ENCODE measurements around the gene CACNA1A.

- no peak for TF ChIP-seq BHLHE40 (IDR thresholded peaks at IDR 0.05; ENCODE audit: borderline replicate concordance)
- TF ChIP-seq SP1 (IDR thresholded peaks at IDR 0.05) = no peak
- TF ChIP-seq, protein P1, sequence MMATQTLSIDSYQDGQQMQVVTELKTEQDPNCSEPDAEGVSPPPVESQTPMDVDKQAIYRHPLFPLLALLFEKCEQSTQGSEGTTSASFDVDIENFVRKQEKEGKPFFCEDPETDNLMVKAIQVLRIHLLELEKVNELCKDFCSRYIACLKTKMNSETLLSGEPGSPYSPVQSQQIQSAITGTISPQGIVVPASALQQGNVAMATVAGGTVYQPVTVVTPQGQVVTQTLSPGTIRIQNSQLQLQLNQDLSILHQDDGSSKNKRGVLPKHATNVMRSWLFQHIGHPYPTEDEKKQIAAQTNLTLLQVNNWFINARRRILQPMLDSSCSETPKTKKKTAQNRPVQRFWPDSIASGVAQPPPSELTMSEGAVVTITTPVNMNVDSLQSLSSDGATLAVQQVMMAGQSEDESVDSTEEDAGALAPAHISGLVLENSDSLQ (IDR thresholded peaks at IDR 0.05) = no peak
- no peak for TF ChIP-seq NFRKB (IDR thresholded peaks at IDR 0.05)
- TF ChIP-seq HDGF (IDR thresholded peaks at IDR 0.05; ENCODE audit: borderline replicate concordance) = no peak
- no peak for TF ChIP-seq L3MBTL2 (conservative IDR thresholded peaks at IDR 0.05)
- no peak for TF ChIP-seq CTBP1 (IDR thresholded peaks at IDR 0.05; ENCODE audit: borderline replicate concordance)
- TF ChIP-seq FOXM1 (IDR thresholded peaks at IDR 0.05; ENCODE audit: borderline replicate concordance) = no peak
Measured at GRCh38 chr19:13427273-13428051, 78.8 kb downstream of the CACNA1A start.
